Endothelial cell of umbilical vein (primary cell): ENCODE data around the gene HIVEP3.

Experiments
- CTCF ChIP-seq, 2 donors: IDR thresholded peaks; 1 replicate in 1 of 2; 2 replicates in 1 of 2; pipeline ENCODE4 v1.5.1; 2011; ENCODE audit warnings: low read length in 2 of 2, mild to moderate bottlenecking in 2 of 2, moderate library complexity in 2 of 2, control low read depth in 1 of 2, inconsistent platforms in 1 of 2, low read depth in 1 of 2; ENCODE audit not compliant: insufficient read depth in 1 of 2; ENCODE audit errors: extremely low read depth in 1 of 2
- GATA2 ChIP-seq: IDR thresholded peaks from 2 replicates; pipeline ENCODE4 v1.7.0; 2011; ENCODE audit warnings: low read depth, mild to moderate bottlenecking, moderate library complexity, mixed read lengths, low read length; ENCODE audit not compliant: insufficient read length, insufficient read depth
- JUN ChIP-seq: IDR thresholded peaks from 2 replicates; pipeline ENCODE4 v1.6.1; 2011; ENCODE audit warnings: borderline replicate concordance, low read depth; ENCODE audit not compliant: insufficient read length, insufficient read depth
- POLR2A ChIP-seq: IDR thresholded peaks from 2 replicates; pipeline ENCODE4 v1.6.1; 2012; ENCODE audit warnings: low read depth, mild to moderate bottlenecking, control low read depth, low read length
- POLR2AphosphoS5 ChIP-seq: IDR thresholded peaks from 2 replicates; pipeline ENCODE4 v1.6.1; 2012; ENCODE audit warnings: low read depth, mild to moderate bottlenecking, control low read depth, low read length, moderate library complexity; ENCODE audit not compliant: insufficient read depth

- TF ChIP-seq POLR2A: no peak
- TF ChIP-seq CTCF (IDR thresholded peaks at IDR 0.05; ENCODE audit: extremely low read depth in 1 of 2, insufficient read depth in 1 of 2, low read depth in 1 of 2, low read length in 2 of 2): no peak
- no peak for TF ChIP-seq POLR2AphosphoS5
- no peak for TF ChIP-seq JUN
- no peak for TF ChIP-seq GATA2
These were observed 384.3 kb downstream of the HIVEP3 start for GRCh38 chr1:41534181-41535076.
